HG03064 (cell line): ENCODE measurements around the gene ZDHHC11B.
"Not testable (repeated sequence)": the region's sequence is repeated elsewhere in the genome, so short reads cannot be mapped to it uniquely, and the experiment has no call there.

Experiments
- ATAC-seq: cut with Tn5 transposase; IDR thresholded peaks from one replicate; pipeline ENCODE4 v1.9.1; 2021; ENCODE audit warnings: low read depth; ENCODE audit not compliant: unreplicated experiment

Gene ZDHHC11B

GRCh38 chr5:754143-754632 is 30.3 kb downstream of the ZDHHC11B start:
- not testable (repeated sequence) for ATAC-seq

- not testable (repeated sequence) for ATAC-seq
Measured at GRCh38 chr5:753567-754142, 30.9 kb downstream of the ZDHHC11B start.

GRCh38 chr5:752532-753115 is 31.9 kb downstream of the ZDHHC11B start:
- not testable (repeated sequence) for ATAC-seq

GRCh38 chr5:751992-752391 is 32.5 kb downstream of the ZDHHC11B start:
- not testable (repeated sequence) for ATAC-seq

- ATAC-seq = no peak
Measured at GRCh38 chr5:751496-751895, 33.0 kb downstream of the ZDHHC11B start.

- not testable (repeated sequence) for ATAC-seq
Measured at GRCh38 chr5:750226-750625, 34.3 kb downstream of the ZDHHC11B start.

- ATAC-seq = no peak
Measured at GRCh38 chr5:749101-749670, 35.3 kb downstream of the ZDHHC11B start.

- not testable (repeated sequence) for ATAC-seq
Measured at GRCh38 chr5:748011-748980, 36.2 kb downstream of the ZDHHC11B start.

GRCh38 chr5:747303-747844 is 37.2 kb downstream of the ZDHHC11B start:
- not testable (repeated sequence) for ATAC-seq

GRCh38 chr5:746258-746761 is 38.2 kb downstream of the ZDHHC11B start:
- ATAC-seq = no peak

GRCh38 chr5:745272-746142 is 39.0 kb downstream of the ZDHHC11B start:
- not testable (repeated sequence) for ATAC-seq

GRCh38 chr5:743696-744404 is 40.7 kb downstream of the ZDHHC11B start:
- not testable (repeated sequence) for ATAC-seq

GRCh38 chr5:742276-742675 is 42.3 kb downstream of the ZDHHC11B start:
- ATAC-seq = not testable (repeated sequence)

- not testable (repeated sequence) for ATAC-seq
Measured at GRCh38 chr5:734145-734544, 50.4 kb downstream of the ZDHHC11B start.

- ATAC-seq = not testable (repeated sequence)
Measured at GRCh38 chr5:732754-733454, 51.6 kb downstream of the ZDHHC11B start.

- not testable (repeated sequence) for ATAC-seq
Measured at GRCh38 chr5:729225-729624, 55.3 kb downstream of the ZDHHC11B start.

- ATAC-seq = not testable (repeated sequence)
Measured at GRCh38 chr5:727087-727486, 57.4 kb downstream of the ZDHHC11B start.

- ATAC-seq = not testable (repeated sequence)
Measured at GRCh38 chr5:723865-724264, 60.7 kb downstream of the ZDHHC11B start.
